Coronary artery (tissue), 2 donors: ENCODE measurements around the gene SERPINB13.
A peak's percentile ranks its signal among the peaks of the same experiment; 100 is the strongest.

Experiments used
- DNase-seq: peaks from one replicate; pipeline ENCODE4 v3.0.0-alpha.2; 2017; ENCODE audit warnings: low spot score
- H3K27ac ChIP-seq, 2 donors: fragments of 200-600 bp; sonication (generic); one replicate each; pipeline ENCODE4 v1.5.1; 2016 to 2019
- H3K4me3 ChIP-seq: fragments of 200-600 bp; sonication (generic); 2 replicates; pipeline ENCODE4 v1.5.1; 2016; ENCODE audit warnings: mild to moderate bottlenecking, moderate library complexity
- CTCF ChIP-seq: fragments of 200-600 bp; sonication (generic); IDR thresholded peaks from one replicate; pipeline ENCODE4 v1.5.1; 2019; ENCODE audit warnings: antibody characterized with exemption

Gene SERPINB13

GRCh38 chr18:63567825-63568224 is 19.3 kb upstream of the SERPINB13 start:
- Histone ChIP-seq H3K4me3 (no peak overlapping the region), H3K27ac (no peak overlapping the region)
- DNase-seq: no peak
- no peak for TF ChIP-seq CTCF

GRCh38 chr18:63570721-63571120 is 16.4 kb upstream of the SERPINB13 start:
- DNase-seq: no peak
- Histone ChIP-seq H3K27ac (no peak overlapping the region), H3K4me3 (no peak overlapping the region)
- no peak for TF ChIP-seq CTCF

- H3K4me3 ChIP-seq: no peak overlapping the region
- no peak for DNase-seq
- H3K27ac ChIP-seq: no peak overlapping the region
- TF ChIP-seq CTCF: no peak
These were observed 11.5 kb upstream of the SERPINB13 start for GRCh38 chr18:63575681-63576080.

GRCh38 chr18:63578357-63578958 is 8.7 kb upstream of the SERPINB13 start:
- Histone ChIP-seq H3K4me3 (no peak overlapping the region), H3K27ac (no peak overlapping the region)
- TF ChIP-seq CTCF: peak; percentile 27
- DNase-seq: no peak

- no peak for DNase-seq
- H3K4me3 ChIP-seq: no peak overlapping the region
- no peak overlapping the region for H3K27ac ChIP-seq
- TF ChIP-seq CTCF: no peak
These were observed 7.5 kb upstream of the SERPINB13 start for GRCh38 chr18:63579616-63580015.

- H3K4me3 ChIP-seq: no peak overlapping the region
- TF ChIP-seq CTCF: no peak
- no peak for DNase-seq
- no peak overlapping the region for H3K27ac ChIP-seq
These were observed 1.2 kb upstream of the SERPINB13 start for GRCh38 chr18:63585988-63586387.

- Histone ChIP-seq H3K4me3 (no peak overlapping the region), H3K27ac (no peak overlapping the region)
- no peak for DNase-seq
- no peak for TF ChIP-seq CTCF
These were observed 712 bp upstream of the SERPINB13 start for GRCh38 chr18:63586431-63586830.
